RPMI7951 (cell line): ENCODE measurements around the gene FBLN1. TPM values are rescaled to one million over a fixed set of nuclear protein-coding genes. Genes with fewer than 3 reads are reported as not detected.
"Not testable (repeated sequence)": the region's sequence is repeated elsewhere in the genome, so short reads cannot be mapped to it uniquely, and the experiment has no call there.

Source experiments
- DNase-seq: peaks from one replicate; pipeline ENCODE4 v3.0.0-alpha.2; 2012; ENCODE audit warnings: low read depth
- total RNA-seq: library from RNA; depleted of rRNA; stranded (reverse); fragments of >200 nt; shearing (Covaris generic); gene quantifications from 2 replicates; pipeline ENCODE4 v1.2.3, GENCODE V29; 2014

FBLN1 gene
- total RNA-seq, 1 experiment from 2014 or later = 1.7 TPM

DNA sequence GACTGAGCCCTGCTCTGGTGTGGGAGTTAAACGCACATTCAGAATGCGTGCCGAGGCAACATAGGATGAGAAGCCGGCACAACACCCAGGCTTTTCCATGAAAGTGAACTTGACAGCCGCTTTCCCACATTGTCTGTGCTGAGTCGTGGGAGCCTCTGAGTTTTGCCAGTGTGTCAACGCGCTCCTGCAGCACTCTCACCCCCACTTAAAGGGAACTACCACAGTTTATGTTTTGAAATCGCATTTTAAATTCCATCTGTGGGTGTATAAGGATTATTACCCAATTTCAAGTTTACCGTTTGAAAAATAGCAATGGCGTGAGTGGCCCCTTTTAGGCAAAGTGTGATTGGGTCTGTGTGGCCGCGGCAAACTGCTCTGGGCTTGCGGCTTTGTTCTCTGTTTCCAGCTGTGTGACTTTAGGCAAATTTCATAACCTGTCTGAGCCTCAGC is 81.5 kb downstream of the FBLN1 start:
- no peak for DNase-seq

- DNase-seq = no peak
Measured at GRCh38 chr22:45584621-45585436, 82.1 kb downstream of the FBLN1 start.

DNA sequence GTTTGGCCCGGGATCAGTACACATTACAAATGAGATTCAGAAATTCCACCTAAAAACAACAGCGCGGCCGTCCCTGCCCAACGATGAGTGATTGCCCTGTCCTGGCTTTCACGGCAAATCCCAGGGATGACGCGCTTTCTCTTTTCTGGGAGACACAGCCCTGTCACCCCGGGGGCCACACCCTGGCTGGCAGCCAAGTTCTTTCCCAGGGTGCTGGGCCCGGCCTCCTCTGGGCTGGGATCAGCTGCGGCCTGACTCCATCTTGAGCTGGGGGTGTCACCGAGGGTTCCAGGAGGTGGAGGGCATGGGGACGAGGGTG is 82.7 kb downstream of the FBLN1 start:
- DNase-seq = no peak

DNA sequence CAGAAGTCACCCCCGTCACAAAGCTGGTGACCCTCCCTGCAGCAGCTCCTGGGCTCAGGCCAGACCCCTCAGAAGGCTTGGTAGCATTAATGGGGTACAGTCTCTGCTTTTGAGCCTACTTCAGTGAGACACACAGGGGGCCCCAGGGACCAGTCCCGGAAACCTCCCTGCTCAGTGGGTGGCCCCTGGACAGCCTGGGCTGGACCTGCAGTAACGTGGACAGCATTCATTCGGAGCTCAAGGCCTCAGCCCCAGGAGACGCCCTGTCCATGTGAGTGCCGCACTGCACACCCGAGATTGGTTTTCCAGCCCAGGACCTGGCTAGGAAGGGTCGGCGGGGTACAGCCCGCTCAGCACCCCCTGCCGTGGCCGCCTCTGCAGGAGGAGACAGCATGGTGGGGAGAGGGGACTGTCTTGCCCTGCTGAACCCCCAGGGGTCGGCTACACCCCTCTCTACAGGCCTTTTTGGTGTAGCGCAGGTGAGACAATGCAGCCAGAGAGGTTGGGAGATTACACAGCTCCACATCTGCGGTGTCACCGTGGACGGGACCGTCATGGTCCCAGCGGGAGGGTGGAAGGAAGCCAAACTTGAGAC is 83.4 kb downstream of the FBLN1 start:
- DNase-seq = no peak

DNA sequence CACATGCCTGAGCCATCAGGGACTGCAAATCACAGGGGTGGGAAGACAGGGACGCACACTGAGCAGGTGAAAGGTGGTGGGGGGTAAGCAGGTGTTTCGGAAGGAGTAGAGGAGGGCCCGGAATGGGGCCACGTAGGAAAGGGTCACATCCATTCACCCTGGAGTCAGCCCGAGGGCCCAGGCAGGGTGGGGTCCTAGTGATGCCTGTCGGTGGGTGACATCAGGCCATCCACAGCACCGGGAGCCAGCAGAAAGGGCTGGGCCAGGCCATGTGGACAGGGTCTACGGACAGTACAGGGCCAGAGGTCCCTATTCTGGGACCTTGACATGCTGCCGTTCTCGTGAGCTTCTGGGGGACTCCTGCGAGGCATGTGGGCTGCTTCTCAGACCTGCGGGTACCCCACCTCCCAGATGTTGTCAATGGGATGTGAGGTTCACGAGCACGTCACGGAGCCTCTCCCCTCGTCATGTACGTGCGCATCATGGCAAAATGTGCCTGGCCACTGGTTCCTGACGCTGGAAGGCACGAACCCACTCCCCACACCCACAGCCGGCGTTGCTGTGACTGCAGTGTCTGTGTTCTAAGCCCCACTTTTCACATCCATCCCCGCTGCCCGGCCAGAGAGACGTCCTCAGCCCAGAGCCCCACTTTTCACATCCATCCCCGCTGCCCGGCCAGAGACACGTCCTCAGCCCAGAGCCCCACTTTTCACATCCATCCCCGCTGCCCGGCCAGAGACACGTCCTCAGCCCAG is 84.1 kb downstream of the FBLN1 start:
- DNase-seq = no peak

- DNase-seq = peak; percentile 82
Measured at GRCh38 chr22:45587638-45588505, 85.2 kb downstream of the FBLN1 start.

GRCh38 chr22:45589556-45589955 is 86.9 kb downstream of the FBLN1 start:
- no peak for DNase-seq

GRCh38 chr22:45590262-45590661 is 87.6 kb downstream of the FBLN1 start:
- DNase-seq = no peak

GRCh38 chr22:45591633-45592213 is 89.0 kb downstream of the FBLN1 start:
- not testable (repeated sequence) for DNase-seq

DNA sequence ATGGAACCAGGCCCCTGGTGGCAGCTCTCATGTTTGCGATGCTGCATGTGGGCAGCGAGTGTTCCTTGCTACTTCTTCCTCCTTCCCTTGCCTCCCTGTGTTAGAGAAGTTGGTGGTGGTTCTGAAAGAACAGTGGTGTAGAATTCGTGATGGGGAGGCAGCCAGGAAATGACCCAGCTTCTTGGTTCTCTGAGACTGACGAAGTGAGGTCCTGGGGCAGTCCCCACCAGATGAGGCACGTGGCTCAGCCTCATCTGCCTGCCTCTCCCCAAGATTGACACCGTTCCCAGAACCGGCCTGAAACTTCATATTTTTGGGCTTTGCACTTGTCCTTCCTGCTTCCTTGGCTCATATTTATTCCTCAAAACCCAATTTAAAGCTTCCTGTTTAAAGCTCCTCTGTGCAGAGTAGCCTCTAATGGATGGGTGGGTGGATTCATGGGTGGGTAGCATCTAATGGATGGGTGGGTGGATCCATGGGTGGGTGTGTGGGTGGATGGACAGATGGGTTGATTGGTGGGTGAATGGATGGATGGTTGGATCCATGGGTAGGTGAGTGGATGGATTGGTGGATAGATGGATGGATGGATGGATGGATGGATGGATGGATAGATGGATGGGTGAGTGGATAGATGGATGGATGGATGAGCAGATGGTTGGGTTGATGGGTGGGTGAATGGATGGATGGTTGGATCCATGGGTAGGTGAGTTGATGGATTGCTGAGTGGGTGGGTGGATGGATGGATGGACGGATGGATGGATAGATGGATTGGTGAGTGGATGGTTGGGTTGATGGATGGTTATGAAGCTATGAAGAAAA is 91.6 kb downstream of the FBLN1 start:
- no peak for DNase-seq

- no peak for DNase-seq
Measured at GRCh38 chr22:45597460-45598192, 94.9 kb downstream of the FBLN1 start.

DNA sequence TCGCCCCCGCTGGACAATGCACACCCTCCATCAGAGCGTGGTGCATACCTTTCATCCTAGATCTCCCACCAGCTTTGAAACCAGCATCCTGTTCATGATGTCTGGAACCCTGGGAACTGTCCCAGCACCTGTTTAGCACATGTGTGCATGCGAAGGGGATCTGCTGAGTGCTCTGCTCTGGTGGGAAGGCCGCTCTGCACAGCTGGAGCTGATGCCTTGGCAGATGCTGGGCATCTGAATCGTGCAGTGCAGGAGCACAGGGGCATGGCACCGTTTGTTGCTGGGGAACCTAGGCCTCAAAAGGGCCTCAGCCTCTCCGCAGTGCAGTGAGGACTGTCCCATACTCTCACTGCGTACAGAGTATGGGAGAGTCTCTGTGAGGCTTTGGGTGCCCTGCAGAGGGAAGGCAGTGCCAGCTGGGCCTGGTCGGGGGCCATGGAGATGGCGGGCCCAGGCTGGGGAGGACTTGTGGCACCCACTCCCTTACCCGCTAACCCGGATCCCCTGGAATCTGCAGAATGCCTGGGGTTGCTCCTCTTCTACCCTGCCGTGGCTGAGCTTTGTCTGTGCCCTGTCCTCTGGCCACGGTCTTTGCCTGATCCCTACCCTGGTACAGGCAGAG is 96.0 kb downstream of the FBLN1 start:
- no peak for DNase-seq

- no peak for DNase-seq
Measured at GRCh38 chr22:45599836-45600577, 97.3 kb downstream of the FBLN1 start.

DNA sequence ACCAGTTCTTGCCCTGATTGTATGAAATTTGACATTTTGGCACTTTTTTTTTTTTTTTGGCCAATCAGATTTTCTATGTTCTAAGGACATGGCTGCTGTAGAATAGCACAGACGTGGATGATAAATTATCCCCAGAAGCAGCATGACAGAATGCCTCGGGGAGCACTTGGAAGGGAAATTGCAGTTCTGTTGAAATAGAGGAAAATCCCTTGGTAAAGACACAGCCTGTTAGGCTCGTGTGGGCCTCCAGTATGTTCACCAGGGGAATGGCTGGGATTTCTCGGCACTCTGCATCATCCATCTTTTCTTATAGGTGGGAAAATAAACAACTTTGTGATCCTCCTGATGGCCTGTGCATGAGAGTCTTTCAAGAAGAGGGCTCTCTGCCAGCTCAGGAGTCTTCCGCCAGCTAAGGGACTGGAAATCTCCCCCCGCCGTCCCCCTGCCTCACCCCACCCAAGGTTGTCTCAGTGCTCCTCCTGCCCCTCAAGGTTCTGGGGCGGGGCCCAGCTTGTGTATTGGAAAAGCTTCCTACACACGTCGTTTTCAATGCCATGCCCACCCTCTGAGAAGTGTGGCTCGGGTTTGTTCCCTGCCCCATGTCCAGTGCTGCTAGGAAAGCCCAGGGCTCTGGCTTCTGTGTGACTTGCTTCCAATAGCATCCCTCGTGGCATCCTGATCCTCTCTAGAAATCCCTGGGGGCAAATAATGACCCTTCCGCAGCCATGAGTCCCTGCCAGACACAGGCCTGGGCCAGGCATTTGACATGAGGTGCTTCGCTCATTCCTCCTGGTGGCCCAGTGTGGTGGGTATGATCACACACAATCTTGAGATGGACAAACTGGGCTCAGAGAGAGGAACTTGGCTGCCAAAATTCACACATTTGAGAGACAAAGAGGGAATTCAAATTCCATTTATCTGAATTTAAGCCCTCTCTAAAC is 98.4 kb downstream of the FBLN1 start:
- peak; percentile 74 for DNase-seq

DNA sequence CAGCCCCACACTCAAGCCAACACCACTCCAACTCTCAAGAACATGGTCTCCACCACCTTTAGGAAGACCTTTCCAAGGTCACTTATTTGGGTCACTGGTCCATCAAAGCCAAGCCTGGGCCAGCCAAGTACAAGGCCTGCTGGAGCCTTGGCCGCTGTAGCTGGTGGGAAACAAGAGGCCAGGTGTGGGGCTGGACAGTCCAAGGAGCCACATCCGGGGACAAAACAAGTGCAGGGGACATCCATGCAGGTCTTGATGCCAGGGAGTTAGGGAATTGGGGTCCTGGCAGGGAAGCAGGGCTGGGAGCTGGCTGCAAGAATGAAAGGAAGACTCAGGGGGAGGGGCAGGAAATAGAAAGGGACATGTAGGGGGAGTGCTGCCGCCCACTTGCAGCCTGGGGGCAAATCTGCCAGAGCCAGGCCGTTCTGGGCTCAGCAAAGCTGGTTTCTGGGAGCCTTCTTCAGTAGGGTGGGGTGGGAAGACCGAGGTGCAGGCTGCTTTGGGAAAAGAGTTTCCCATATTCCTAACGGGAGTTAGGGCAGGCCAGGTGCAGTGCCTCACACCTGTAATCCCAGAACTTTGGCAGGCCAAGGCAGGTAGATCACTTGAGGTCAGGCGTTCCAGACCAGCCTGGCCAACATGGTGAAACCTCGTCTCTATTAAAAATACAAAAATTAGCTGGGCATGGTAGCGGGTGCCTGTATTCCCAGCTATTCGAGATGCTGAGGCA is 99.5 kb downstream of the FBLN1 start:
- DNase-seq = no peak

- DNase-seq = peak; percentile 57
Measured at GRCh38 chr22:45602824-45603595, 100.3 kb downstream of the FBLN1 start.
